Measurements from ENCODE around the gene LCA5L. TPM values are rescaled to one million over a fixed set of nuclear protein-coding genes. Genes with fewer than 3 reads are reported as not detected.
"Not testable (repeated sequence)": the region's sequence is repeated elsewhere in the genome, so short reads cannot be mapped to it uniquely, and the experiment has no call there.

The LCA5L gene
- total RNA-seq, 2 experiments from 2014 or later: 0.25 to 0.32 TPM

DNA sequence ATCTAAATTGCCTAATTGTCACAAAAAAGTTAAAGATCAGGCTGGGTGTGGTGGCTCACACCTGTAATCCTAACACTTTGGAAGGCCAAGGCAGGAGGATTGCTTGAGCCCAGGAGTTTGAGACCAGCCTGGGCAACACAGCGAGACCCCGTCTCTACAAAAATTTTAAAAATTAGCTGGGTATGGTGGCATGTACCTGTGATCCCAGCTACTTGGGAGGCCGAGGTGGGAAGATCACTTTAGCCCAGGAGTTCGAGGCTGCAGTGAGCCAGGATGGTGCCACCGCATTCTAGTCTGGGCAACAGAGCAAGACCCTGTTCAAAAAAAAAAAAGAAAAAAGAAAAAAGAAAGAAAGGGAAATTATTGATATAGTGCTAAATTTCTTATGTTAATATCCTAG is 26.4 kb downstream of the LCA5L start:
- H3K9me3 Mint-ChIP-seq (ENCODE audit: low read depth); H3K36me3 Mint-ChIP-seq (ENCODE audit: low read depth); H3K4me3 Mint-ChIP-seq; H3K4me1 Mint-ChIP-seq; intact Hi-C loops (cut with DNase I, micrococcal nuclease); H3K27ac Mint-ChIP-seq; POLR2A ChIA-PET; H3K27me3 Mint-ChIP-seq; DNase-seq; ATAC-seq: not testable (repeated sequence)
- CTCF ChIA-PET: interaction anchor here (1.2 kb wide), 1 partner anchor 11 kb away, joined by 3 read pairs; no protein-coding TSS in a partner anchor

DNA sequence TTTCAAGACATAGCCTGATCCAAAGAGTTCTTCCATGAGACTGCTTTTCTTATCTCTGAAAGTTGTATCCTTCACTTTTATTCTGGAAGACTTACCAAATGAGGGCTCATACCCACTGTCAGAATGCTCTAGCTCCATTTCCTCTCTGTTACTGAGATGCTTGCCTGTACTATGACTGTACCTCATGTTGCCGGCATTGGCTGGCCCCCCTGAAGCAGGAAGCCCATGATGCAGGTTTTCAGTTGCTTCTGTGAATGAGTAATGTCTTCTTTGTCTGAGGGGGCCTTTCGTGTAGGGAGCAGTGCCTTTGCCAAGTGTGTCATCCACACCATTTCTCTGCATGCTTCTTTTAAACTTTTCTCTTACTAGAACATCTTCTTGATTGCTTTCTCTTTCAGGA is 39.5 kb downstream of the LCA5L start:
- H3K4me3 Mint-ChIP-seq: no peak overlapping the region
- intact Hi-C loops (cut with DNase I, micrococcal nuclease): no loop called here
- ChIA-PET CTCF (interaction anchor here (0.6 kb wide), 1 partner anchor 58 kb away, joined by 3 read pairs; no protein-coding TSS in a partner anchor), POLR2A (no interaction called here)
- DNase-seq (no peak), ATAC-seq (no peak)
- H3K4me1 Mint-ChIP-seq: no peaks in the 10 kb centered on the region
- no peak overlapping the region for H3K27ac Mint-ChIP-seq
- no peaks in the 10 kb centered on the region for H3K27me3 Mint-ChIP-seq
- peaks cover 5% of the 10 kb centered on the region for H3K9me3 Mint-ChIP-seq (ENCODE audit: low read depth)
- H3K36me3 Mint-ChIP-seq (ENCODE audit: low read depth): peaks cover 19% of the 10 kb centered on the region

DNA sequence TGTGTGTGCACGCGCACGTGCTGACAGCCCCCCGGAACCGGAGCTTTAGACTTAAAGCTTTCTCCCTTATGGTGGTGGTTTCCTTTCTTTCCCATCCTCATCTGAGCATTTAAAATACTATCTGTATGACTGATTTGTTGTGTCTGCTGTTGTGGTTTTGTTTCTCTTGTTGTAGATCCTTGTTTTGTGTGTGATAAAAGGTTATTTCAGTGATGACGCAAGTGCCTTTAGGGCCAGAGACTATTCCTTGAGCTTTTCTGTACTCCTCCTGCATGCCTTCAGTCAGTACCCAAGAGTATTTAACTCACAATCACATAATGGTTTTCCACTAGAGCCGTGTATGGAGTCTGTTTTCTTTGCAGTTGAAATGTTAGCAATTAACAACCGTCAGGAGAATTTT is 45.4 kb downstream of the LCA5L start:
- Mint-ChIP-seq H3K27ac (no peak overlapping the region), H3K9me3 (ENCODE audit: low read depth) (no peaks in the 10 kb centered on the region), H3K4me3 (no peak overlapping the region), H3K4me1 (no peaks in the 10 kb centered on the region), H3K36me3 (ENCODE audit: low read depth) (peaks cover 12% of the 10 kb centered on the region), H3K27me3 (no peaks in the 10 kb centered on the region)
- CTCF ChIA-PET: interaction anchor here (1.1 kb wide), 1 partner anchor 8 kb away, joined by 3 read pairs; no protein-coding TSS in a partner anchor
- no peak for ATAC-seq
- POLR2A ChIA-PET: no interaction called here
- intact Hi-C loops (cut with DNase I, micrococcal nuclease): no loop called here
- no peak for DNase-seq

DNA sequence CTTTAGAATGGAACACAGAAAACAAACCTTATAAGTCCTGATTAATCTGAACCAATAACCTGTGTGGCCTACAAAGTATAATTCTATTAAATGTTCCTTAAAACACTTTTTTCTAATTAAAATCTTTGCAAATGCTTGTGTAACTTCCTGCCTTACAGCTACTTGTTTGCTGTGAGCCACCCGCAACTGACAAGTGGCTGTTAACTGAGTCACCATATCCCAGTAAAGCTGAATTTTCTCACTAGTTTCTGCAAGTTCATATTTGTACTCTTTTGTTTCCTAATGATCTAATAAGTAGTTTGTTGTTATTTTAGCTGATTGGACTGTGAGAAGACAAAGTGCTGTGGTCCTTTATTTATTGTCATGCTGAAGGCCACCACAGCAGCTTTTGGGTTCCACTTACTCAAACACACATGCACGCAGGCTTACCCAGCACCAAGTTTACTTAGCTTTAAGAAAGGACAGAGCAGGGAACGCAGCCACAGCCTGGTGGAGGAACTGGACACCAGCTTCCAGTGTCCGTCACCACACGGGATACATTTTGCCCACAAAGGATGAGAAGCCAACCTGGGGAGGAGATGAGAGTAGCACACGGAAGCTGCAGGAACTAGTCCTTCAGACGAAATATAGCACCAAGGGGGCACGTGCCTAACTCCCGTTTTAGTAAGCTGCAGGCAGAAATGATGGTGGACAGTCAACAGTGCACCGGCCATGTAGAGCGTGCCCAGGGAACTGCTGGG is 47.8 kb downstream of the LCA5L start:
- peaks cover 23% of the 10 kb centered on the region for H3K36me3 Mint-ChIP-seq (ENCODE audit: low read depth)
- DNase-seq (no peak), ATAC-seq (no peak)
- H3K9me3 Mint-ChIP-seq (ENCODE audit: low read depth): no peaks in the 10 kb centered on the region
- H3K4me3 Mint-ChIP-seq: no peak overlapping the region
- POLR2A ChIA-PET: interaction anchor here (0.6 kb wide), 1 partner anchor 1257 kb away, joined by 3 read pairs; no protein-coding TSS in a partner anchor
- no peaks in the 10 kb centered on the region for H3K4me1 Mint-ChIP-seq
- intact Hi-C loops (cut with DNase I, micrococcal nuclease): no loop called here
- H3K27me3 Mint-ChIP-seq: no peaks in the 10 kb centered on the region
- CTCF ChIA-PET: interaction anchor here (0.5 kb wide), 2 partner anchors 147 to 449 kb away, joined by 3 read pairs; no protein-coding TSS in a partner anchor
- no peak overlapping the region for H3K27ac Mint-ChIP-seq

DNA sequence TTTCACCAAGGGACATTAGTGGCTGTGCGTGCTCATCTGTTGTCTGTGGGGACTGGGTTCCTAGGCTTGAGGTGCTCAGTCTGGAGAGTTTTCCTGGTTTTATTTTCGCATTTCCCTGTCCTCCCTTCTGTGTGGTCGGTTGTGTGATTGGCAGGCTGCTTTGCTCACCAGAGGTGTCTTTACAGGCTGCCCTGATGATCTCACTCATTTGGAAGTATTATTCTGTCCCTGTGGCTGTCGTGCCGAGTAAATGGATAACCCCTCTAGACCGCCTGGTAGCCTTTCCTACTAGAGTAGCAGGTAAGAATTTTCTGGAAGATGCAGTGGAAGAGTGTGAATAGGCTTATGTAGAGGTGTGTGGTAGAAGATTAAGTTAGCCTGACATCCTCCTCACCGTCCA is 52.6 kb downstream of the LCA5L start:
- no peak overlapping the region for H3K4me3 Mint-ChIP-seq
- intact Hi-C loops (cut with DNase I, micrococcal nuclease): no loop called here
- H3K4me1 Mint-ChIP-seq: peaks cover 12% of the 10 kb centered on the region
- no peak overlapping the region for H3K27ac Mint-ChIP-seq
- no peaks in the 10 kb centered on the region for H3K9me3 Mint-ChIP-seq (ENCODE audit: low read depth)
- ATAC-seq (no peak), DNase-seq (no peak)
- ChIA-PET CTCF (no interaction called here), POLR2A (no interaction called here)
- H3K36me3 Mint-ChIP-seq (ENCODE audit: low read depth): peaks cover 33% of the 10 kb centered on the region
- no peaks in the 10 kb centered on the region for H3K27me3 Mint-ChIP-seq

DNA sequence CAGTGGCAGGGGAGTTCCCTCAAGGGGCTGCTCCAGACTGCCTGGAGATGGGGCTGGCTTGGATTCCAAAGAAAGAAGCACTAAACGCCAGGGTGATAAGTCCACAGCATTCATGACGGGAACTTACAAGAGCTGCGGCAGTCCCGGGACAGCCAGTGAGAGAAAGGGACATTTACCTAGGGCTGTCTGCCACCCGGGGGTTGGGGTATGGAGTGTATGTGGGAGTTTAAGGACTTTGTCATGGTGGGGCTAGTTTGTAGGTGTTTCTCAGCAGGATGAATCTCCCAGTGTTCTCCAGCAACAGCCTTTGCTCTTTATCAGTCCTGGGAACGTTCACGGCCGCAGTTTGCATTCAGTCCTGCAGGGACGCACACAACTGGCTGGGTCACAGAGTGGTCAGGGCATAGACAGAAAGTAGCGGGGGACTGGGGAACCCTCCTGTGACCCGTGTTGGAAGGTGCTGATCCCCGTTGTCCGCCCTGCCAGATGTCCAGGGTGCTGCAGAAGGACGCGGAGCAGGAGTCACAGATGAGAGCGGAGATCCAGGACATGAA is 55.3 kb downstream of the LCA5L start:
- POLR2A ChIA-PET: no interaction called here

DNA sequence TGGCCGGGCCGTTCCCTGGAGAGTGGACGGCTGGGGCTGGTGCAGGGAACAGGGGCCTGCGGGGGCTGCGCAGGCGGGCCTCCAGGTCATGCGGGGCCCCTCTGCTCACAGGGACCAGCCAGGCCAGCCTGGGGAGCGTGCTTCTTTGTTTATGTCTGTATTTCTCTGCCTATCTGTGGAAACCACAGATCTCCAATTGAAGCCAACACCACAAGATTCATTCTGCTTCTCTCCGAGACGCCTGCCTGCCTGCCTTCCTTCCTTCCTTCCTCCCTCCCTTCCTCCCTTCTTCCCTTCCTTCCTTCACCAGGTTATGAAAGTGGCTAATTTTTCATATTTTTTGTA is 56.8 kb downstream of the LCA5L start:
- DNase-seq (no peak), ATAC-seq (no peak)
- ChIA-PET POLR2A (no interaction called here), CTCF (no interaction called here)
- Mint-ChIP-seq H3K27me3 (no peaks in the 10 kb centered on the region), H3K9me3 (ENCODE audit: low read depth) (no peaks in the 10 kb centered on the region), H3K4me1 (peaks cover 25% of the 10 kb centered on the region), H3K36me3 (ENCODE audit: low read depth) (peaks cover 18% of the 10 kb centered on the region), H3K4me3 (peak overlapping the region; percentile 73), H3K27ac (peak overlapping the region; percentile 60)
- intact Hi-C loops (cut with DNase I, micrococcal nuclease): loop anchor here (1.0 to 10.0 kb wide), 10 partner anchors 8 to 884 kb away; partner anchors contain the start of genes PSMG1 (in 2 of the 2), BRWD1 (in 1 of the 2), HMGN1 (in 1 of the 2) and LCA5L (in 1 of the 2)

More for the DNA sequence above, 55.3 kb downstream of the LCA5L start:
- no peak for ATAC-seq
- Mint-ChIP-seq H3K27ac (no peak overlapping the region), H3K27me3 (no peaks in the 10 kb centered on the region), H3K36me3 (ENCODE audit: low read depth) (peaks cover 26% of the 10 kb centered on the region), H3K9me3 (ENCODE audit: low read depth) (no peaks in the 10 kb centered on the region), H3K4me1 (peaks cover 16% of the 10 kb centered on the region), H3K4me3 (no peak overlapping the region)
- intact Hi-C loops (cut with DNase I, micrococcal nuclease): no loop called here
- CTCF ChIA-PET: interaction anchor here (0.8 to 1.2 kb wide), 2 partner anchors 52 to 126 kb away, joined by 3 to 4 read pairs; no protein-coding TSS in a partner anchor
- DNase-seq: no peak

DNA sequence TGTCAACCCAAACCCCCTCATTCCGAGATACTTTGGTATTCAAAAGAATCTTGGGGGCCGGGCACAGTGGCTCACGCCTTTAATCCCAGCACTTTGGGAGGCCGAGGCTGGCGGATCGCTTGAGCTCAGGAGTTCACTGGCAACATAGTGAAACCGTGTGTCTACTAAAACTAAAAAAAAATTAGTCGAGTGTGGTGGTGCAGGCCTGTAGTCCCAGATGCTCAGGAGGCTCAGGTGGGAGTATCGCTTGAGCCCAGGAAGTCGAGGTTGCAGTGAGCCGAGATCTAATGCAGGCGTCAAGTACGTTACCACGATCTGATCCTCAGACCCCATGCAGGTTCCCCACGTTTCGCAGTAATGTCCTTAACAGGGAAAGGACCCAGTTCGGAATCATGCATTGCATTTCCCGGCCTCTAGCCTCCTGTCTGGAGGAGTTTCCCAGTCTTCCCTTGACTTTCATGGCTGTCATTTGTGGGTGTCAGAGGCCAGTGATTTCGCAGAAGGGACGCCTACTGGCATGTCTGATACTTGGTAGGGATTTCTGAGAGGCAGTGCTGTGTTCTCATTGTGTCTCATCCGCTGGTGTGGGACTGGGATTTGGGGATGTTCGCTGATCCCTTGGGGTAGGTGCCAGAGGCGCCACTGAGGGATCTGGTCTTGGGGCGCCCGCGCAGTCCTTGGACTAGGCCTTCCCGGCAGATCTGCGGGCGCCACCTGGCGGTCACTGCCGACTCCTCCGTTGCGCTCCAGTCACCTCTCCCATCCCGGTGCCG is 57.4 kb downstream of the LCA5L start:
- Mint-ChIP-seq H3K4me3 (peak overlapping the region; percentile 73), H3K27me3 (no peaks in the 10 kb centered on the region), H3K9me3 (ENCODE audit: low read depth) (no peaks in the 10 kb centered on the region), H3K4me1 (peaks cover 25% of the 10 kb centered on the region), H3K36me3 (ENCODE audit: low read depth) (peaks cover 16% of the 10 kb centered on the region), H3K27ac (peak overlapping the region; percentile 89)
- CTCF ChIA-PET: interaction anchor here (0.6 to 1.6 kb wide), 10 partner anchors 14 to 1980 kb away, joined by 3 to 18 read pairs (median 4); partner anchors contain the start of gene HMGN1
- intact Hi-C loops (cut with DNase I, micrococcal nuclease): loop anchor here (1.0 to 10.0 kb wide), 10 partner anchors 8 to 883 kb away; partner anchors contain the start of genes PSMG1 (in 2 of the 2), BRWD1 (in 1 of the 2), HMGN1 (in 1 of the 2) and LCA5L (in 1 of the 2)
- DNase-seq (peak; percentile 95), ATAC-seq (peak; percentile 83)
- POLR2A ChIA-PET: interaction anchor here (0.9 to 1.5 kb wide), 4 partner anchors 39 to 205 kb away, joined by 3 to 5 read pairs (median 4); partner anchors contain the start of genes HMGN1 and PSMG1

DNA sequence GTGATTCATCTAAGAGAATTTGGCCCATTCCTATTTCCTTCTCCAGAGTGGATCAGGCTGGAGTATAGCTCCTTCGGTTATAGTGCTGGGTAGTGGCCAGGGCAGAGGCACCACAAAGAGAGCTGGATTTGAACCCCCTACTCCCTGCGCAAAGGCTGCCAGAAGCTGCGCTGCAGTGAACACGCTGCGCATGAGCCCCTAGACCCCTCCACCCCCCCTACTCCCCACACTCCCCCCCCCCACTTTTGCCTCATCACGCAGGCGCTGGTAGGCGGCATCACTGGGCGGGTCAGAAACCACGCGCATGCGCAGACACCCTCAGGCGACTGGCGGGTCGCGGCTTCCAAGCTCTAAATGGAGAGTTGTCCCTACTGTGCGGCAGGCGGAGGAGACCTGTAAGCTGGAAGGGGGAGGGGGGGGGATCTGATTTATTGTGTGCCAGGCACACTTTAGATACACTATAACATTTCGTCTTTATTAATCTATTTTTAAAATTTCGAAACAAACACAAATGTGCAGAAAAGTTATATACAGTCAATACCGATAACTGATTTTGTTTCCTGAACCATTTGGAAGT is 58.0 kb downstream of the LCA5L start:
- Mint-ChIP-seq H3K9me3 (ENCODE audit: low read depth) (no peaks in the 10 kb centered on the region), H3K27ac (peak overlapping the region; percentile 89), H3K27me3 (no peaks in the 10 kb centered on the region), H3K4me3 (peak overlapping the region; percentile 73), H3K4me1 (peaks cover 26% of the 10 kb centered on the region), H3K36me3 (ENCODE audit: low read depth) (peaks cover 11% of the 10 kb centered on the region)
- POLR2A ChIA-PET: interaction anchor here (0.7 to 1.5 kb wide), 5 partner anchors 38 to 576 kb away, joined by 3 to 6 read pairs (median 4); partner anchors contain the start of genes HMGN1 and PSMG1
- intact Hi-C loops (cut with DNase I, micrococcal nuclease): loop anchor here (1.0 to 10.0 kb wide), 10 partner anchors 7 to 883 kb away; partner anchors contain the start of genes PSMG1 (in 2 of the 2), BRWD1 (in 1 of the 2), HMGN1 (in 1 of the 2) and LCA5L (in 1 of the 2)
- CTCF ChIA-PET: interaction anchor here (0.6 to 1.6 kb wide), 10 partner anchors 14 to 1981 kb away, joined by 3 to 18 read pairs (median 4); partner anchors contain the start of gene HMGN1
- ATAC-seq (peak; percentile 57), DNase-seq (peak; percentile 94)

DNA sequence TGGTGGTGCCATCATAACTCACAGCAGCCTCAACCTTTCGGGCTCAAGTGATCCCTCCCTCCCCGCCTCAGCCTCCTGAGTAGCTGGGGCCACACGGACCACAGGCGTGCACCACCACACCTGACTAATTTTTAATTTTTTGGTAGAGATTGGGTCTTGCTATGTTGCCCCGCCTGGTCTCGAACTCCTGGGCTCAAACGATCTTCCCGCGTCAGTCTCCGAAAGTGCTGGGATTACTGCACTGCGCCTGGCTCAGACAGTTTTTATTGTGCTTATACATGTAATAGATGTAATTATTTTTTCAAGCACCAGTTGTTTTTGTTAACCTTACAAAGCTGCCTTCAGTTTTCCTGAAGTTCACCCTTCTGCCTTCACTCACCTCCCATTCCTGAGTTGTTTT is 58.7 kb downstream of the LCA5L start:
- H3K27ac Mint-ChIP-seq: peak overlapping the region; percentile 89
- ATAC-seq (no peak), DNase-seq (no peak)
- no peaks in the 10 kb centered on the region for H3K27me3 Mint-ChIP-seq
- H3K4me1 Mint-ChIP-seq: peaks cover 31% of the 10 kb centered on the region
- CTCF ChIA-PET: interaction anchor here (1.0 to 1.6 kb wide), 4 partner anchors 33 to 583 kb away, joined by 3 to 18 read pairs (median 4); partner anchors contain the start of gene HMGN1
- peaks cover 9% of the 10 kb centered on the region for H3K36me3 Mint-ChIP-seq (ENCODE audit: low read depth)
- intact Hi-C loops (cut with DNase I, micrococcal nuclease): loop anchor here (5.0 to 10.0 kb wide), 2 partner anchors 55 to 622 kb away; no protein-coding TSS in a partner anchor
- no peaks in the 10 kb centered on the region for H3K9me3 Mint-ChIP-seq (ENCODE audit: low read depth)
- POLR2A ChIA-PET: interaction anchor here (1.1 to 1.5 kb wide), 2 partner anchors 46 to 72 kb away, joined by 3 read pairs; no protein-coding TSS in a partner anchor
- H3K4me3 Mint-ChIP-seq: peak overlapping the region; percentile 73
